ENCODE measurements around the gene EML4.
A peak's percentile ranks its signal among the peaks of the same experiment; 100 is the strongest.

EML4 gene

GRCh38 chr2:42241517-42241916 lies 72.4 kb downstream of the EML4 start:
- H3K4me1 ChIP-seq (ENCODE audit: control extremely low read depth in 1 of 4, control insufficient read depth in 4 of 4, insufficient read depth in 4 of 4, low read length in 3 of 4): peaks cover 0 to 10% (median 4%) of the 10 kb centered on the region in 4 experiments
- no peaks in the 10 kb centered on the region for H3K9me3 ChIP-seq (ENCODE audit: control extremely low read depth in 1 of 5, control insufficient read depth in 4 of 5, insufficient read depth in 2 of 5, low read depth in 1 of 5, low read length in 4 of 5)
- H3K27me3 ChIP-seq (replicated peaks in 2 of 5; ENCODE audit: control insufficient read depth in 4 of 5, insufficient read depth in 5 of 5, low read length in 4 of 5): no peaks in the 10 kb centered on the region
- no peak for DNase-seq
- H3K27ac ChIP-seq (ENCODE audit: insufficient read depth in 1 of 2, low read depth in 1 of 2, low read length in 2 of 2, poor library complexity in 1 of 2, severe bottlenecking in 2 of 2): no peak overlapping the region
- H3K36me3 ChIP-seq (ENCODE audit: control insufficient read depth in 4 of 4, insufficient read depth in 4 of 4, low read length in 3 of 4): peaks cover 0 to 7% (median 2%) of the 10 kb centered on the region in 4 experiments
- ChIA-PET CTCF (interaction anchor here (1.3 to 1.5 kb wide), 2 partner anchors 12 to 154 kb away, joined by 3 to 8 read pairs; no protein-coding TSS in a partner anchor), POLR2A (interaction anchor here (0.6 kb wide), 1 partner anchor 518 kb away, joined by 3 read pairs; no protein-coding TSS in a partner anchor)
- WGBS (ENCODE audit: insufficient coverage): 100% methylated on average over 1 of the region's 4 CpGs
- no peak overlapping the region for H3K4me3 ChIP-seq (ENCODE audit: control insufficient read depth in 1 of 7, extremely low read depth in 1 of 7, insufficient read depth in 4 of 7, low read depth in 2 of 7, low read length in 6 of 7)

GRCh38 chr2:42243297-42243696 lies 74.1 kb downstream of the EML4 start:
- POLR2A ChIA-PET: no interaction called here

GRCh38 chr2:42244520-42244919 lies 75.4 kb downstream of the EML4 start:
- ChIA-PET CTCF (interaction anchor here (0.9 kb wide), 1 partner anchor 14 kb away, joined by 3 read pairs; no protein-coding TSS in a partner anchor), POLR2A (no interaction called here)
- WGBS (ENCODE audit: insufficient coverage): no CpG with 5 or more reads among the region's 2 CpGs

More at GRCh38 chr2:42243297-42243696, 74.1 kb downstream of the EML4 start:
- H3K4me1 ChIP-seq (ENCODE audit: control extremely low read depth in 1 of 4, control insufficient read depth in 4 of 4, insufficient read depth in 4 of 4, low read length in 3 of 4): peaks cover 0 to 10% (median 4%) of the 10 kb centered on the region in 4 experiments
- CTCF ChIA-PET: interaction anchor here (1.5 to 1.8 kb wide), 2 partner anchors 147 to 156 kb away, joined by 3 to 4 read pairs; no protein-coding TSS in a partner anchor
- H3K9me3 ChIP-seq (ENCODE audit: control extremely low read depth in 1 of 5, control insufficient read depth in 4 of 5, insufficient read depth in 2 of 5, low read depth in 1 of 5, low read length in 4 of 5): no peaks in the 10 kb centered on the region
- no peaks in the 10 kb centered on the region for H3K27me3 ChIP-seq (replicated peaks in 2 of 5; ENCODE audit: control insufficient read depth in 4 of 5, insufficient read depth in 5 of 5, low read length in 4 of 5)
- DNase-seq: no peak
- H3K36me3 ChIP-seq (ENCODE audit: control insufficient read depth in 4 of 4, insufficient read depth in 4 of 4, low read length in 3 of 4): peaks cover 0 to 15% (median 5%) of the 10 kb centered on the region in 4 experiments
- no peak overlapping the region for H3K4me3 ChIP-seq (ENCODE audit: control insufficient read depth in 1 of 7, extremely low read depth in 1 of 7, insufficient read depth in 4 of 7, low read depth in 2 of 7, low read length in 6 of 7)
- H3K27ac ChIP-seq (ENCODE audit: insufficient read depth in 1 of 2, low read depth in 1 of 2, low read length in 2 of 2, poor library complexity in 1 of 2, severe bottlenecking in 2 of 2): no peak overlapping the region
- WGBS (ENCODE audit: insufficient coverage): 80% methylated on average over 1 of the region's 3 CpGs

GRCh38 chr2:42245396-42245795 lies 76.2 kb downstream of the EML4 start:
- CTCF ChIA-PET: no interaction called here
- POLR2A ChIA-PET: no interaction called here
- H3K4me1 ChIP-seq (ENCODE audit: control extremely low read depth in 1 of 4, control insufficient read depth in 4 of 4, insufficient read depth in 4 of 4, low read length in 3 of 4): peaks cover 11 to 21% (median 16%) of the 10 kb centered on the region in 4 experiments
- 100% methylated on average over 2 of the region's 4 CpGs for WGBS (ENCODE audit: insufficient coverage)
- H3K27ac ChIP-seq (ENCODE audit: insufficient read depth in 1 of 2, low read depth in 1 of 2, low read length in 2 of 2, poor library complexity in 1 of 2, severe bottlenecking in 2 of 2): no peak overlapping the region
- peaks cover 0 to 15% (median 5%) of the 10 kb centered on the region in 4 experiments for H3K36me3 ChIP-seq (ENCODE audit: control insufficient read depth in 4 of 4, insufficient read depth in 4 of 4, low read length in 3 of 4)
- no peak overlapping the region for H3K4me3 ChIP-seq (ENCODE audit: control insufficient read depth in 1 of 7, extremely low read depth in 1 of 7, insufficient read depth in 4 of 7, low read depth in 2 of 7, low read length in 6 of 7)
- no peaks in the 10 kb centered on the region for H3K9me3 ChIP-seq (ENCODE audit: control extremely low read depth in 1 of 5, control insufficient read depth in 4 of 5, insufficient read depth in 2 of 5, low read depth in 1 of 5, low read length in 4 of 5)
- no peak for DNase-seq
- no peaks in the 10 kb centered on the region for H3K27me3 ChIP-seq (replicated peaks in 2 of 5; ENCODE audit: control insufficient read depth in 4 of 5, insufficient read depth in 5 of 5, low read length in 4 of 5)

More at GRCh38 chr2:42244520-42244919, 75.4 kb downstream of the EML4 start:
- no peak overlapping the region for H3K4me3 ChIP-seq (ENCODE audit: control insufficient read depth in 1 of 7, extremely low read depth in 1 of 7, insufficient read depth in 4 of 7, low read depth in 2 of 7, low read length in 6 of 7)
- no peak overlapping the region for H3K27ac ChIP-seq (ENCODE audit: insufficient read depth in 1 of 2, low read depth in 1 of 2, low read length in 2 of 2, poor library complexity in 1 of 2, severe bottlenecking in 2 of 2)
- DNase-seq: no peak
- H3K27me3 ChIP-seq (replicated peaks in 2 of 5; ENCODE audit: control insufficient read depth in 4 of 5, insufficient read depth in 5 of 5, low read length in 4 of 5): no peaks in the 10 kb centered on the region
- H3K36me3 ChIP-seq (ENCODE audit: control insufficient read depth in 4 of 4, insufficient read depth in 4 of 4, low read length in 3 of 4): peaks cover 0 to 15% (median 5%) of the 10 kb centered on the region in 4 experiments
- peaks cover 3 to 12% (median 7%) of the 10 kb centered on the region in 4 experiments for H3K4me1 ChIP-seq (ENCODE audit: control extremely low read depth in 1 of 4, control insufficient read depth in 4 of 4, insufficient read depth in 4 of 4, low read length in 3 of 4)
- H3K9me3 ChIP-seq (ENCODE audit: control extremely low read depth in 1 of 5, control insufficient read depth in 4 of 5, insufficient read depth in 2 of 5, low read depth in 1 of 5, low read length in 4 of 5): no peaks in the 10 kb centered on the region

- ChIA-PET CTCF (no interaction called here), POLR2A (no interaction called here)
- H3K9me3 ChIP-seq (ENCODE audit: control extremely low read depth in 1 of 5, control insufficient read depth in 4 of 5, insufficient read depth in 2 of 5, low read depth in 1 of 5, low read length in 4 of 5): no peaks in the 10 kb centered on the region
- peaks cover 13 to 22% (median 18%) of the 10 kb centered on the region in 4 experiments for H3K4me1 ChIP-seq (ENCODE audit: control extremely low read depth in 1 of 4, control insufficient read depth in 4 of 4, insufficient read depth in 4 of 4, low read length in 3 of 4)
- no CpG with 5 or more reads among the region's 1 CpG for WGBS (ENCODE audit: insufficient coverage)
- H3K4me3 ChIP-seq (ENCODE audit: control insufficient read depth in 1 of 7, extremely low read depth in 1 of 7, insufficient read depth in 4 of 7, low read depth in 2 of 7, low read length in 6 of 7): no peak overlapping the region
- no peaks in the 10 kb centered on the region for H3K27me3 ChIP-seq (replicated peaks in 2 of 5; ENCODE audit: control insufficient read depth in 4 of 5, insufficient read depth in 5 of 5, low read length in 4 of 5)
- DNase-seq: no peak
- peaks cover 0 to 15% (median 7%) of the 10 kb centered on the region in 4 experiments for H3K36me3 ChIP-seq (ENCODE audit: control insufficient read depth in 4 of 4, insufficient read depth in 4 of 4, low read length in 3 of 4)
- no peak overlapping the region for H3K27ac ChIP-seq (ENCODE audit: insufficient read depth in 1 of 2, low read depth in 1 of 2, low read length in 2 of 2, poor library complexity in 1 of 2, severe bottlenecking in 2 of 2)
Observed at GRCh38 chr2:42246562-42246961, 77.4 kb downstream of the EML4 start.

- peaks cover 12 to 19% (median 15%) of the 10 kb centered on the region in 4 experiments for H3K4me1 ChIP-seq (ENCODE audit: control extremely low read depth in 1 of 4, control insufficient read depth in 4 of 4, insufficient read depth in 4 of 4, low read length in 3 of 4)
- peaks cover 0 to 15% (median 7%) of the 10 kb centered on the region in 4 experiments for H3K36me3 ChIP-seq (ENCODE audit: control insufficient read depth in 4 of 4, insufficient read depth in 4 of 4, low read length in 3 of 4)
- CTCF ChIA-PET: interaction anchor here (1.9 to 2.5 kb wide), 2 partner anchors 9 to 153 kb away, joined by 5 to 8 read pairs; no protein-coding TSS in a partner anchor
- no peak for DNase-seq
- no CpG with 5 or more reads among the region's 1 CpG for WGBS (ENCODE audit: insufficient coverage)
- no peak overlapping the region for H3K4me3 ChIP-seq (ENCODE audit: control insufficient read depth in 1 of 7, extremely low read depth in 1 of 7, insufficient read depth in 4 of 7, low read depth in 2 of 7, low read length in 6 of 7)
- H3K9me3 ChIP-seq (ENCODE audit: control extremely low read depth in 1 of 5, control insufficient read depth in 4 of 5, insufficient read depth in 2 of 5, low read depth in 1 of 5, low read length in 4 of 5): no peaks in the 10 kb centered on the region
- H3K27ac ChIP-seq (ENCODE audit: insufficient read depth in 1 of 2, low read depth in 1 of 2, low read length in 2 of 2, poor library complexity in 1 of 2, severe bottlenecking in 2 of 2): no peak overlapping the region
- POLR2A ChIA-PET: no interaction called here
- H3K27me3 ChIP-seq (replicated peaks in 2 of 5; ENCODE audit: control insufficient read depth in 4 of 5, insufficient read depth in 5 of 5, low read length in 4 of 5): no peaks in the 10 kb centered on the region
Observed at GRCh38 chr2:42248846-42249245, 79.7 kb downstream of the EML4 start.

GRCh38 chr2:42249284-42249683 lies 80.1 kb downstream of the EML4 start:
- ChIA-PET CTCF (interaction anchor here (1.9 to 2.5 kb wide), 2 partner anchors 10 to 153 kb away, joined by 5 to 8 read pairs; no protein-coding TSS in a partner anchor), POLR2A (no interaction called here)
- peaks cover 2 to 15% (median 7%) of the 10 kb centered on the region in 4 experiments for H3K36me3 ChIP-seq (ENCODE audit: control insufficient read depth in 4 of 4, insufficient read depth in 4 of 4, low read length in 3 of 4)
- H3K4me1 ChIP-seq (ENCODE audit: control extremely low read depth in 1 of 4, control insufficient read depth in 4 of 4, insufficient read depth in 4 of 4, low read length in 3 of 4): peaks cover 13 to 19% (median 17%) of the 10 kb centered on the region in 4 experiments
- no CpG with 5 or more reads among the region's 2 CpGs for WGBS (ENCODE audit: insufficient coverage)
- H3K27ac ChIP-seq (ENCODE audit: insufficient read depth in 1 of 2, low read depth in 1 of 2, low read length in 2 of 2, poor library complexity in 1 of 2, severe bottlenecking in 2 of 2): no peak overlapping the region
- DNase-seq: peak; percentile 22 to 87 (median 73)
- peak overlapping the region in 3 of 7 experiments; percentile 29 to 53 (median 42) for H3K4me3 ChIP-seq (ENCODE audit: control insufficient read depth in 1 of 7, extremely low read depth in 1 of 7, insufficient read depth in 4 of 7, low read depth in 2 of 7, low read length in 6 of 7)
- H3K27me3 ChIP-seq (replicated peaks in 2 of 5; ENCODE audit: control insufficient read depth in 4 of 5, insufficient read depth in 5 of 5, low read length in 4 of 5): no peaks in the 10 kb centered on the region
- H3K9me3 ChIP-seq (ENCODE audit: control extremely low read depth in 1 of 5, control insufficient read depth in 4 of 5, insufficient read depth in 2 of 5, low read depth in 1 of 5, low read length in 4 of 5): no peaks in the 10 kb centered on the region
